HepG2 (cell line): ENCODE data around the gene COMMD9. TPM values are rescaled to one million over a fixed set of nuclear protein-coding genes. Genes with fewer than 3 reads are reported as not detected.

Experiments
- FOXA1 ChIP-seq, 2 experiments: fragments of 450-650 bp in 1 of 2; sonication (generic) in 1 of 2; formaldehyde crosslinking in 1 of 2; IDR thresholded peaks; 2 replicates each; pipeline versions ENCODE4 v1.4.0 to v1.6.1; 2016 to 2020; ENCODE audit warnings: missing genetic modification reagents in 1 of 2
- GMEB1 ChIP-seq: sonication (generic); formaldehyde crosslinking; IDR thresholded peaks from 2 replicates; pipeline ENCODE4 v1.5.1; 2020; ENCODE audit warnings: missing genetic modification reagents, mild to moderate bottlenecking, borderline replicate concordance
- HBP1 ChIP-seq: IDR thresholded peaks from 2 replicates; pipeline ENCODE4 v1.6.1; 2016; ENCODE audit warnings: low read depth, control low read depth
- PAWR ChIP-seq: sonication (generic); formaldehyde crosslinking; IDR thresholded peaks from 2 replicates; pipeline ENCODE4 v1.4.0; 2020; ENCODE audit warnings: missing genetic modification reagents, mild to moderate bottlenecking, borderline replicate concordance
- SMAD1 ChIP-seq: sonication (generic); formaldehyde crosslinking; IDR thresholded peaks from 2 replicates; pipeline ENCODE4 v1.4.0; 2020; ENCODE audit warnings: missing genetic modification reagents, low read depth, mild to moderate bottlenecking, borderline replicate concordance
- SNAPC4 ChIP-seq: sonication (generic); formaldehyde crosslinking; IDR thresholded peaks from 2 replicates; pipeline ENCODE4 v1.4.0; 2020; ENCODE audit warnings: mild to moderate bottlenecking, missing genetic modification reagents
- TIGD3 ChIP-seq: sonication (generic); formaldehyde crosslinking; IDR thresholded peaks from 2 replicates; pipeline ENCODE4 v1.5.1; 2020; ENCODE audit warnings: mild to moderate bottlenecking, missing genetic modification reagents, borderline replicate concordance
- ZBTB4 ChIP-seq: sonication (generic); formaldehyde crosslinking; IDR thresholded peaks from 2 replicates; pipeline ENCODE4 v1.4.0; 2020; ENCODE audit warnings: missing genetic modification reagents, mild to moderate bottlenecking, borderline replicate concordance
- ZNF670 ChIP-seq: sonication (generic); formaldehyde crosslinking; IDR thresholded peaks from 2 replicates; pipeline ENCODE4 v1.8.0; 2022; ENCODE audit warnings: mild to moderate bottlenecking, missing genetic modification reagents, borderline replicate concordance
- ZSCAN31 ChIP-seq: sonication (generic); formaldehyde crosslinking; IDR thresholded peaks from 2 replicates; pipeline ENCODE4 v1.5.0; 2020; ENCODE audit warnings: low read depth, mild to moderate bottlenecking, missing genetic modification reagents
- ZUFSP ChIP-seq: sonication (generic); formaldehyde crosslinking; IDR thresholded peaks from 2 replicates; pipeline ENCODE4 v1.9.0; 2021; ENCODE audit warnings: missing genetic modification reagents, mild to moderate bottlenecking, borderline replicate concordance
- polyA plus RNA-seq, 8 experiments: library from polyadenylated mRNA; depleted of rRNA in 3 of 8; stranded (reverse) in 7 of 8; unstranded in 1 of 8; fragments of >200 nt; fragmentation: Illumina TruSeq in 4 of 8; extraction: Trizol in 4 of 8; gene quantifications; 2 replicates each; pipeline versions ENCODE4 v1.2.1 to v1.2.3, GENCODE V29; 2011 to 2016; ENCODE audit warnings: low read depth in 4 of 8, missing spikeins in 1 of 8, mixed read lengths in 1 of 8; ENCODE audit not compliant: insufficient read depth in 1 of 8
- total RNA-seq, 5 experiments: library from RNA; depleted of rRNA; stranded (reverse); fragments of >200 nt; fragmentation: Illumina TruSeq; extraction: Trizol; gene quantifications; 2 replicates each; pipeline ENCODE4 v1.2.3, GENCODE V29; 2016; ENCODE audit warnings: low read depth in 1 of 5

The COMMD9 gene
- total and polyA plus RNA-seq, 2 of the 13 experiments (the other 11 are each of a cell fraction or from before 2014, with no cell fraction given), result 47.3 to 76.7 TPM

GRCh38 chr11:36289226-36289852 lies at the start of gene COMMD9 (continued):
- TF ChIP-seq PAWR (CRISPR knock-in tag), result no peak
- peak; percentile 66; the same call in 1 of the 2 replicates for TF ChIP-seq GMEB1
- TF ChIP-seq SNAPC4 (CRISPR knock-in tag), result no peak
- peak; percentile 39; the same call in 1 of the 2 replicates for TF ChIP-seq ZSCAN31 (CRISPR knock-in tag)
- TF ChIP-seq HBP1 (CRISPR knock-in tag), result peak; percentile 96; the same call in 1 of the 2 replicates
- no peak for TF ChIP-seq SMAD1
- 0 out of 2 replicates have a peak, but pooled peaks have one; percentile 28 for TF ChIP-seq ZBTB4 (CRISPR knock-in tag)
- TF ChIP-seq ZUFSP, result no peak
- no peak for TF ChIP-seq FOXA1 (IDR thresholded peaks at IDR 0.05)
- TF ChIP-seq FOXA1 (CRISPR knock-in tag; IDR thresholded peaks at IDR 0.05), result peak; percentile 25; the same call in 1 of the 2 replicates
- no peak for TF ChIP-seq TIGD3 (CRISPR knock-in tag)
- 0 out of 2 replicates have a peak, but pooled peaks have one; percentile 28 for TF ChIP-seq ZNF670
